PC-9 (cell line): ENCODE measurements around the gene RPTOR.

Source experiments
- CTCF ChIP-seq: fragments of 200-600 bp; sonication (generic); conservative IDR thresholded peaks from 2 replicates; pipeline ENCODE4 v1.6.1; 2017; ENCODE audit warnings: mixed run types, antibody characterized with exemption, mild to moderate bottlenecking, moderate library complexity
- EZH2 ChIP-seq: fragments of 200-600 bp; sonication (generic); IDR thresholded peaks from 2 replicates; pipeline ENCODE4 v1.8.0; 2017; ENCODE audit warnings: antibody characterized with exemption, low read depth

DNA sequence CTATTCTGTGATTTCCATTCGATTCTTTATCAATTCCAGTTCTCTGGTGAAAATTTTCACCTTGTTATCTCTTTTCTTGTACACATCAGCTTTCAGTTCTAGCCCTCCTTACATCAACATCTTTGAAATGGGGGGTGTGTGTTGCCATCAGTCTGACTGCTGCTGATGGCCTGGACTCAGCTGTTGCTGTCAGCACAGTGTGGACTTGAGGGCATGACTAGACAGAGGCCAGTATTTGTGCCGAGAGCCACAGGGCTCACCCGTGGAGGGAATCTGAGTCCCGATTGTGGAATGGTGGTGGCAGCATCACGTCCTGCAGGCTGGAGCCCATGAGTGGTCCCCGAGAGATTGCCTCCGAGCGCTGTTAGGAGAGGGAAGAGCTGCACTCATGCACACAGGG is 114.2 kb downstream of the RPTOR start:
- TF ChIP-seq CTCF (no peak), EZH2 (no peak)
